IMR-90 (cell line): ENCODE measurements around the gene NPRL2. TPM values are rescaled to one million over a fixed set of nuclear protein-coding genes. Genes with fewer than 3 reads are reported as not detected.

ENCODE experiments used
- CTCF ChIP-seq: conservative IDR thresholded peaks from 2 replicates; pipeline ENCODE4 v1.5.1; 2012; ENCODE audit warnings: mild to moderate bottlenecking, low read depth, low read length, improper control_type of control experiment
- polyA plus RNA-seq, 3 experiments: library from polyadenylated mRNA; depleted of rRNA; stranded (reverse); fragments of >200 nt; gene quantifications; 2 replicates each; pipeline ENCODE4 v1.2.3, GENCODE V29; 2012; ENCODE audit warnings: low replicate concordance in 1 of 3
- total RNA-seq: library from RNA; depleted of rRNA; stranded (reverse); fragments of >200 nt; gene quantifications from 2 replicates; pipeline ENCODE4 v1.2.3, GENCODE V29; 2012

NPRL2 gene
- total and polyA plus RNA-seq, 2 of the 4 experiments (the other 2 are of a cell fraction), result 38.3 to 38.7 TPM

GRCh38 chr3:50336452-50337174, 14.0 kb downstream of the NPRL2 start (continued):
- TF ChIP-seq CTCF, result no peak
